Measurements from ENCODE around the gene STARD5. TPM values are rescaled to one million over a fixed set of nuclear protein-coding genes. Genes with fewer than 3 reads are reported as not detected.

STARD5 gene
- total RNA-seq, 6 experiments from 2014 or later, result 16.4 to 49.9 (median 19.7) TPM

- Histone ChIP-seq H3K36me3 (no peaks in the 10 kb centered on the region), H3K4me1 (peaks cover 0 to 15% (median 6%) of the 10 kb centered on the region in 4 donors), H3K27ac (no peak overlapping the region), H3K9me3 (no peaks in the 10 kb centered on the region), H3K27me3 (no peaks in the 10 kb centered on the region), H3K4me3 (no peak overlapping the region)
- DNase-seq, result no peak
- 85% methylated on average over 5 of the region's 5 CpGs for WGBS (ENCODE audit: insufficient coverage, low coverage, low lambda C conversion rate, missing lambda C conversion rate)
- intact Hi-C loops (cut with DNase I), result loop anchor here in 1 of 2 donors (10.0 kb wide), 1 partner anchor 65 kb away; no protein-coding TSS in a partner anchor
- no peak for TF ChIP-seq CTCF (IDR thresholded peaks at IDR 0.05)
- no peak for TF ChIP-seq POLR2A (IDR thresholded peaks at IDR 0.05)
- no peak for ATAC-seq
Observed at GRCh38 chr15:81339321-81339720, 15.4 kb upstream of the STARD5 start.

GRCh38 chr15:81338170-81339007 lies 14.4 kb upstream of the STARD5 start:
- Histone ChIP-seq H3K4me3 (no peak overlapping the region), H3K4me1 (peaks cover 0 to 22% (median 9%) of the 10 kb centered on the region in 4 donors), H3K9me3 (no peaks in the 10 kb centered on the region), H3K27ac (no peak overlapping the region), H3K36me3 (no peaks in the 10 kb centered on the region), H3K27me3 (no peaks in the 10 kb centered on the region)
- WGBS (ENCODE audit: insufficient coverage, low coverage, low lambda C conversion rate, missing lambda C conversion rate), result 69% methylated on average over 8 of the region's 8 CpGs
- ATAC-seq, result peak in 1 of 4 donors; percentile 38
- intact Hi-C loops (cut with DNase I), result loop anchor here in 1 of 2 donors (10.0 kb wide), 1 partner anchor 64 kb away; no protein-coding TSS in a partner anchor
- no peak for TF ChIP-seq CTCF (IDR thresholded peaks at IDR 0.05)
- TF ChIP-seq POLR2A (IDR thresholded peaks at IDR 0.05), result no peak
- DNase-seq, result no peak

GRCh38 chr15:81337713-81338157 lies 13.8 kb upstream of the STARD5 start:
- 76% methylated on average over 6 of the region's 9 CpGs for WGBS (ENCODE audit: insufficient coverage, low coverage, low lambda C conversion rate, missing lambda C conversion rate)
- Histone ChIP-seq H3K4me3 (no peak overlapping the region), H3K27me3 (no peaks in the 10 kb centered on the region), H3K4me1 (peaks cover 0 to 22% (median 9%) of the 10 kb centered on the region in 4 donors), H3K9me3 (no peaks in the 10 kb centered on the region), H3K27ac (no peak overlapping the region), H3K36me3 (no peaks in the 10 kb centered on the region)
- ATAC-seq (no peak), DNase-seq (no peak)
- TF ChIP-seq POLR2A (IDR thresholded peaks at IDR 0.05) (no peak), CTCF (IDR thresholded peaks at IDR 0.05) (no peak)
- intact Hi-C loops (cut with DNase I), result loop anchor here in 1 of 2 donors (10.0 kb wide), 1 partner anchor 63 kb away; no protein-coding TSS in a partner anchor

GRCh38 chr15:81337241-81337640 lies 13.3 kb upstream of the STARD5 start:
- no peak overlapping the region for H3K4me3 ChIP-seq
- no peak for DNase-seq
- no peaks in the 10 kb centered on the region for H3K27me3 ChIP-seq
- H3K27ac ChIP-seq, result no peak overlapping the region
- H3K36me3 ChIP-seq, result no peaks in the 10 kb centered on the region
- WGBS (ENCODE audit: insufficient coverage, low coverage, low lambda C conversion rate, missing lambda C conversion rate), result 100% methylated on average over 2 of the region's 3 CpGs
- TF ChIP-seq POLR2A (IDR thresholded peaks at IDR 0.05) (no peak), CTCF (IDR thresholded peaks at IDR 0.05) (no peak)
- intact Hi-C loops (cut with DNase I), result loop anchor here in 1 of 2 donors (10.0 kb wide), 1 partner anchor 62 kb away; no protein-coding TSS in a partner anchor
- no peaks in the 10 kb centered on the region for H3K9me3 ChIP-seq
- no peak for ATAC-seq
- peaks cover 0 to 22% (median 9%) of the 10 kb centered on the region in 4 donors for H3K4me1 ChIP-seq
